ENCODE data around the gene SMPD4.
"Not testable (repeated sequence)": the region's sequence is repeated elsewhere in the genome, so short reads cannot be mapped to it uniquely, and the experiment has no call there.

Gene SMPD4

GRCh38 chr2:130152816-130153595, 28.4 kb downstream of the SMPD4 start:
- TF ChIP-seq CTCF (IDR thresholded peaks at IDR 0.05; ENCODE audit: low read depth, low read length) = no peak
- in situ Hi-C loops (cut with HindIII; ENCODE audit: low sequenced_read_pairs) = no loop called here

DNA sequence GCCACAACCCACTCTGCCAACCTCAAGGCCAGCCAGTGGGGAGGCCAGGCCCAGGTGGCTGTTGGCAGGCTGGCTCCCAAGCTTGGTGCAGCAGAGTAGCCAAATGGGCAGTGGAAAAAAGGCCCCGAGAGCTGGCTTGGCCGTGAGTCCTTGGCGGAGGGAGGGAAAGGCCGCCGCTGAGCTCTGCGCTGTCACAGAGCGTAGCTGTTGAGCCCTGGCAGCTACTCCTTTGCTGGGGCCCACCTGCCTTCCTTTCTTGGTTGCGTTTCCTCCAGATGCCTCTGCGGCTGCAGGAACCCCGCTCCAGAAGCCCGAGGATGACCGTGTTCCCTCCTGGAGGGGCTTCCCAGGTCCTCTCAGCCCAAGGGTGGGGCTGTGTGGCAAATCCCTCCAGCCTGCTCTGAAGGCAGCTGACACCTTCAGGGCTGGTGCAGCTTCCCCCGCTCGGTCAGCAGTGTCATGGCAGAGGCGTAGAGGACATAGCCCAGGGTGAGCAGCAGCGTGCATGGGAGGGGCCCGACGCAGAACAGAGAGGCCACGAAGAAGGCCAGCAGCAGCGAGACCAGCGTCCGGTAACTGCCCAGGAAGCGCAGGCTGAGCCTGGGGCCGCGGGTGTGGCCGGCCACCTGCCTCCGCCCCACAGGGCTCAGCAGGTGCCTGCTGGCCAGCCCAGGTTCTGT, 29.1 kb downstream of the SMPD4 start:
- DNase-seq (ENCODE audit: low read depth, low spot score); H3K4me3 ChIP-seq (ENCODE audit: low read depth, low read length); in situ Hi-C loops (cut with HindIII; ENCODE audit: low sequenced_read_pairs): not testable (repeated sequence)

More at GRCh38 chr2:130152816-130153595, 28.4 kb downstream of the SMPD4 start:
- H3K4me3 ChIP-seq (ENCODE audit: low read depth, low read length) = no peak overlapping the region
- no peak for DNase-seq (ENCODE audit: low read depth, low spot score)

DNA sequence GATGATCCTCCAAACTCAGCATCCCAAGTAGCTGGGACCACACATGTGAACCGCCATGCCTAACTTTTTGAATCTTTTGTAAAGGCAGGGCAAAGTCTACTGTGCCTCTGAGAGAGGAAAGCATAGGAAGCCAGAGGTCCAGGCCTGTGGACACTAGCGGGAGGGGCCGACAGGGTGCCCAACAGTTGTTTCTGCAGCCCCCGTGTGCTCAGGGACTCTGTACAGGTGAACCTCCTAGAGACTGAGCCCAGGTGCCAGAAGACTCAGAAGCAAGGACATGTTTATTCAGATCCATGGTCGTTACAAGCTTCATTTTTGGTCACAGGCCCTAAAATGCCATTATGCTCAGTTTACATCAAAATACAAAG, 30.3 kb downstream of the SMPD4 start:
- DNase-seq (ENCODE audit: low read depth, low spot score); H3K4me3 ChIP-seq (ENCODE audit: low read depth, low read length); in situ Hi-C loops (cut with HindIII; ENCODE audit: low sequenced_read_pairs): not testable (repeated sequence)

DNA sequence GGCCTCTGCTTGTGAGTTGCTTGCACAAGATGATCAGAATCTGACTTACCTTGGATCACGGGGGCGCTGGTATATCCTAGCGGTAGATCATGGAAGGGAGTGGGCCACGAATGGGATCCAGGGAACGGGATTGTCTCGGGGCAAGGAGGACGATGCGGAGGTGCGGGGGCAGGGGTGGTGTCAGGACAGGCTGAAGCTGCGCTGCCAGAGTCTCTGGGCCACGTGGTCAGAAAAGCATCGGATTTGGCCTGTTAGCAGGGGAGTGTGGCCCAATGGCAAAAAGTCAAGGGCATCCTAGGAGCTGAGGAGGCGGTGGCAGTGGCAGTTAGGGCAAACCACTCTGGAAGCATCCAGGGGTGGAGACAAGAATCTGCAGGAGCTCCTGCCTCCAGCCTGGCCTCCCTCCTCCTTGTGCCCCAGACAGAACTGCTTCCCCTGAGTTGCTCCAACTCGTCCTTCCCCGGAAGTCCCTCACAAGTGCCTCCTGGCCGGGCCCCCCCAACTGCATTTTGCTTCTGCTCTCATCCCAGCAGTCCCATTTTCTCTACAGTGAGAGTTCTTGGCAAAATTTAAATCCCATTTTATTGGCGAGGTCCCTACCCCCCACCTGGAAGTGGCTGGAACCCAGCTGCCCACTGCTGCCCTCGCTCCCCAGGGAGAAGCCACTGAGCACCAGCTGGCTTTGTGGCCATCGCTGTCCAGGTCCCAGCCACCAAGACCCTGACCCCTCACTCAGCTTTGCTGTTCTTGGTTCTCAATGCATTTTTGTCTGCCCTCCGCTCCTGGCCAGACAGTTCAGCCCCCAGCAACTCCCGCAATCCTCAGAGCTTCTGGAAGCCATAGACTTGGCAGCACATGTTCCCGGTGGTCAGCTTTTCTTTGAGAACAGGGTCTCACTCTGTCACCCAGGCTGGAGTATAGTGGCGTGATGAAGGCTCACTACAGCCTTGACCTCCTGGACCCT, 30.9 kb downstream of the SMPD4 start:
- H3K4me3 ChIP-seq (ENCODE audit: low read depth, low read length) = no peak overlapping the region
- in situ Hi-C loops (cut with HindIII; ENCODE audit: low sequenced_read_pairs) = no loop called here
- TF ChIP-seq CTCF (IDR thresholded peaks at IDR 0.05; ENCODE audit: low read depth, low read length) = no peak
- DNase-seq (ENCODE audit: low read depth, low spot score) = no peak

GRCh38 chr2:130148515-130148914, 32.9 kb downstream of the SMPD4 start:
- H3K4me3 ChIP-seq (ENCODE audit: low read depth, low read length); DNase-seq (ENCODE audit: low read depth, low spot score); in situ Hi-C loops (cut with HindIII; ENCODE audit: low sequenced_read_pairs): not testable (repeated sequence)

DNA sequence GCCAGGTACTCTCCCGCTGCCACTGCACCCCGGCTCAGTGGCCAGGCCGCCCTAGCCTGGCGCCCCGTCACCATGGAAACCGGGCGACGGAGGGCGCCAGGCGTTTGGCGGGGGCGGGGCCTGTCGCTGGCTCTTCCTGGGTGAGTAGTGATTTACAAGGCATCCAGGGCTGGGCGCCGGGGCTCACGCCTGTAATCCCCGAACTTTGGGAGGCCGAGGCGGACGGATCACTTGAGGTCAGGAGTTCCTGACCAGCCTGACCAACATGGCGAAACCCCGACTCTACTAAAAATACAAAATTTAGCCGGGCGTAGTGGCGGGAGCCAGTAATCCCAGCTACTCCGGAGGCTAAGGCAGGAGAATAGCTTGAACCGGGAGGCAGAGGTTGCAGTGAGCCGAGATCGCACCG, 36.4 kb downstream of the SMPD4 start, which contains the start of gene CCDC74B:
CCDC74B (minus strand) TSS at position 107 of the 409 bp plus-strand sequence. CDS start 116 bp downstream, outside the sequence.
- peak within 1 kb of the TSS; percentile 35 for H3K4me3 ChIP-seq (ENCODE audit: low read depth, low read length)
- in situ Hi-C loops (cut with HindIII; ENCODE audit: low sequenced_read_pairs) = not testable (repeated sequence)
- DNase-seq (ENCODE audit: low read depth, low spot score) = peak; percentile 9

DNA sequence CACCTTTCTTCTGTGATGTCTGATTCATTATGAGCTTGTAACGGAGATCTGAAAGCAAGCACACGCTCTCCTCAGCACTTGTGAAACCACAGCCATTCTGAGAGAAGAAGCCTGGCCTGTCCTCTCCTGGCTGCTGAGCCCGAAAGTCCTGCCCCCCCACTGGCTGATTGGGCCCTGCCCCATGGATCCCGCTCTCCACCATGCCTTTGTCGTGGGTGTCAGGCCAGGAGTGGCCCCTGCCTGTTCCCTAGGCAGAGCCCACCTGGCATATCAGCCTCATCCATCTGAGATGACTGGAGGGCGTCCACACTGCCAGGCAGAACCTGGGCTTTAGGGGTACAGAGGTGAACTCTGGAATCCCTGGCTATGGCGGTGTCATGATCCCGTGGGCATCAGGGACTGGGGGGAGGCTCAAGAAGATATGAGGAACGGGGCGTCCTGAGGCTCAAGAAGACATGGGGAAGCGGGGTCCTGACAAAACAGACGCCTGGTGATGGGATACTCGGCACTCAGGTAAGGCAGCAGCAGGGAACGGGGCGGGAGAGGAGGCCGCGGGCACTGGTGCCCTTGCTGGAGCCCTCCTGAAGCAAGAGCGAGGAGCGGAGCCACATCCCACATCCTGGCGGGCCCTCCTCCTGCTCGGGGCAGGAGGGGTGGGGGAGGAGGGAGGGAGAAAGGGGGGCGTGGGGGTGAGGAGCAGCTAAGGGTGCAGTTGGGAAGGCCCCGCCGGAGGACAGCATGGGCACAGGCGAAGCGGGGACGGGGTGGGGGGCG, 37.9 kb downstream of the SMPD4 start:
- in situ Hi-C loops (cut with HindIII; ENCODE audit: low sequenced_read_pairs); H3K4me3 ChIP-seq (ENCODE audit: low read depth, low read length); DNase-seq (ENCODE audit: low read depth, low spot score): not testable (repeated sequence)

GRCh38 chr2:130142396-130143265, 38.8 kb downstream of the SMPD4 start:
- in situ Hi-C loops (cut with HindIII; ENCODE audit: low sequenced_read_pairs); DNase-seq (ENCODE audit: low read depth, low spot score); H3K4me3 ChIP-seq (ENCODE audit: low read depth, low read length): not testable (repeated sequence)

- DNase-seq (ENCODE audit: low read depth, low spot score); H3K4me3 ChIP-seq (ENCODE audit: low read depth, low read length); in situ Hi-C loops (cut with HindIII; ENCODE audit: low sequenced_read_pairs): not testable (repeated sequence)
Measured at GRCh38 chr2:130141645-130142370, 39.6 kb downstream of the SMPD4 start.

DNA sequence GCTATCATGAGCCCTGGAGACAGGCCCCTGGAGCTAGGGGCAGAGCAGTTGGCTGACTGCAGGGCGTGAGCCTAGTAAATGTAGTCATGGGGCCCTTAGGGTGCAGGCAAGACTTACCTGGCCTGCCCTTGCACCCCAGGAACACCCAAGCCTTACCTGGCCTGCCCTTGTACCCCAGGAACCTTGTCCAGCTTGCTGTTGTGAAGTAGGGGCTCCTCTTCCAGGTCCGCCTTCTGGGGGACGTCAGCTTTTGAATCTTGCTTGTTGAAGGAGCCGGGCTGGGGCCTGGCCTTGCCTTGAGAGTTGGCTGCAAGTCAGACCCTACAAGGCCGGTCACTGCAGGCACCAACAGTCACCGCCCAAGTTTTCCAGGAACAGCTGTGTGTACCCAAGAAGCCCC, 40.4 kb downstream of the SMPD4 start:
- in situ Hi-C loops (cut with HindIII; ENCODE audit: low sequenced_read_pairs); H3K4me3 ChIP-seq (ENCODE audit: low read depth, low read length); DNase-seq (ENCODE audit: low read depth, low spot score): not testable (repeated sequence)

DNA sequence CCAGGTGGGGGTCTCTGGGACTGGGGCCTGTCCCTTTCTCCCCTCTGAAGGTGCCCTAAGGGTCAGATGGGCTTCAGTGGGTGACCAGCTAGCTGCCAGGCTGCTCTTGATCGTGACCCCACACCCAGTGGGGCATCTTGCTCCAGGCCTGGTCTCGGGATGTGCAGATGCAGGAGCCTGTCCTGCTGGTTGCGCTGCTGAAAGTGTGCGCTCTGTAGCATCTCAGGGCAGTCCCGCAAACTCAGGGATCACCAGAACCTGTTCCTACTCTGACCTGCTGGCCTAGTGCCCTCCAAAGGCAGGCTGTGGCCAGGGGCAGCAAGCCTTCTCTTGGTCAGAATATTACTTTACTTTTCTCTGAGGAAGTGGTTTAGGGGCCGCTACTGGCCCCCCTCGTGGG, 40.9 kb downstream of the SMPD4 start:
- H3K4me3 ChIP-seq (ENCODE audit: low read depth, low read length); DNase-seq (ENCODE audit: low read depth, low spot score); in situ Hi-C loops (cut with HindIII; ENCODE audit: low sequenced_read_pairs): not testable (repeated sequence)

All from astrocyte of the spinal cord (primary cell).